ENCODE data around the gene CKAP5.
A peak's percentile ranks its signal among the peaks of the same experiment; 100 is the strongest.
"Not testable (repeated sequence)": the region's sequence is repeated elsewhere in the genome, so short reads cannot be mapped to it uniquely, and the experiment has no call there.

Gene CKAP5

DNA sequence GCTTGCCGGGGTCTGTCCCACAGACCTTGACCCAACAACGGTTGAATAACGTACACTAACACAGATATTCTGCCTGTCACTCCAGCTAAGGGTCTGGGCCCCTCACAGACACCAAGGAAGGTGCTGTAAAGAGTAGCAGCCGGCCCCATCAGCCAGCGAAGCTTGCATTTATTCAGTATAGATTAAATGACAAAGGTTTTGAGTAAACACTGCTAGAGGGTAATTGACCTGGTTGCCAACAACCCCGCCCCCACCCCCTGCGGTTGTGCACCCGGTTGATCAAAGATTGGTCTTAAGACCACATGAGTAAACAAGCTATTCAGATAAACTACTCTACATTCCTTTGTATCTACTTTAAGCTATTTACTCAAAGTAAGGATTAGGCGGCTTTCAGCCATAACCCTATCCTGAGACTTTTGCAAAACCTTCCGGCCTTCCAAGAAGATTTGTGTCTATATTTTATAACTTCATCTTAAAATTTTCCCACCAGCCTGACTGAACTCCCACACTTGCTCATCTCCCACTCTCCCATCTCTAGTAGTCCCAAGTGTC, 4.8 kb upstream of the CKAP5 start:
- no peak for DNase-seq

GRCh38 chr11:46849631-46850030, 3.6 kb upstream of the CKAP5 start:
- no peak for DNase-seq

GRCh38 chr11:46846510-46846830, 390 bp upstream of the CKAP5 start:
- no peak for DNase-seq

GRCh38 chr11:46845440-46845739, 690 bp downstream of the CKAP5 start:
- DNase-seq: no peak

DNA sequence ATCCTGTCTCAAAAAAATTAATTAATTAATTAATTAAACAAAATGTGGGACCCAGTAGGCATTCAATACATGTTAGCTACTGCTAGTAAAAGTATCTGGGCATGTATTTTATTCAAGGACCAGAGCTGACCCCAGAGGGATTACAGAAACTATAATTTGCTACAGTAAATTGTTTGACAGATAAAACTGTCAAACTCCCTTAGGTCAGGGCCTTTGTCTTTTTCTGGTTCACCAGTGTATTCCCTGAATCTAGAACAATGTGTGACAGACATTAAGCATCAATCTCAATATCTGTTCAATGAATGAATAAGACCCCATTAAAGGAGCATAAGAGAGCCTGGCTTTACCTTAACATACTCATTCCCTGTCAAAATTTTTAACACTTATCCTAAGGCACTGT, 6.0 kb downstream of the CKAP5 start:
- DNase-seq: no peak

DNA sequence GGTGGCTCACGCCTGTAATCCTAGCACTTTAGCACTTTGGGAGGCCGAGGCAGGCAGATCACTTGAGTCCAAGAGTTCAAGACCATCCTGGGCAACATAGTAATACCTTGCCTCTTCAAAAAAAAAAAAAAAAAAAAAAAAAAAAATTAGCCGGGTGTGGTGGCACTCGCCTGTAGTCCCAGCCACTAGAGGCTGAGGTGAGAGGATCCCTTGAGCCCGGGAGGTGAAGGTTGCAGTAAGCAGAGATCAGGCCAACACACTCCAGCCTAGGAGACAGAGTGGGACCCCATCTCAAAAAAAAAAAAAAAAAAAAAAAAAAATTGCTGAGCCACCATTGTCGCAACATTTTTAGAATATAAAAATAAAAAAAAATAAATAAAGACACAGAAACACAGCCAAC, 7.6 kb downstream of the CKAP5 start:
- DNase-seq: no peak

- no peak for DNase-seq
Observed at GRCh38 chr11:46837860-46838259, 8.2 kb downstream of the CKAP5 start.

DNA sequence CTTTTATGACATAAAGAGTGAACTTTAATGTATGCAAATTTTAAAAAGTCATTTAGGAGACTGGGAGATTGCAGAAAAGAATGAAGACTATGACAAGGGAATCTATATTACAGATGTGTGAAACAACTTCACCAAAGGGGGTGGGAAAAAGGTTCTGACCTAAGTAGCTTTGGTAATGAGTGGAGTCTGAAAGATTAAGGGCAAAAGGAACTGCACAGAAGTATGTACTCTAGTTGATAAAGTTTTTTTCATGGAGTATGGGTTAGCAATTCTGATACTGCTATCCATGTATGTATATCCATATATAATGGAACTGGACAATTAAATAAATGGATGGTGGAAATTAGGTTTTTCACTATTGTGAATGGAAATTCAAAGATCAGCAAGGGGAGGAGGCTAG, 9.2 kb downstream of the CKAP5 start:
- DNase-seq: no peak

- DNase-seq: no peak
Observed at GRCh38 chr11:46836431-46836830, 9.6 kb downstream of the CKAP5 start.

DNA sequence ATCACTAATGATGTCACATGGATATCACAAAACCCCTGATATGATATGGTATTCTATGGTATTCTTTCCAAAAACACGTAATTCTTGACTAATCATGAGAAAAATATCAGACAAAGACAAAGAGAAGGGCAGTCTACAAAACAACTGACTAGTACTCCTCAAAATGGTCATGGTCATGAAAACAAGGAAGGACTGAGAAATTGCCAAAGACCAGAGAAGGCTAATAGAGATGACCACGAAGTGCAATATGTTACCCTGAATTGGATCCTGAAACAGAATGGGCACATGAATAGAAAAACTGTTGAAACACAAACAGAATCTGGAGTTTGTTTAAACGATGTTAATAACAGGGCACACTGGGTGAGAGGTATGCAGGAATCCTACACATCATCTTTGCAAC, 10.2 kb downstream of the CKAP5 start:
- DNase-seq: no peak

DNA sequence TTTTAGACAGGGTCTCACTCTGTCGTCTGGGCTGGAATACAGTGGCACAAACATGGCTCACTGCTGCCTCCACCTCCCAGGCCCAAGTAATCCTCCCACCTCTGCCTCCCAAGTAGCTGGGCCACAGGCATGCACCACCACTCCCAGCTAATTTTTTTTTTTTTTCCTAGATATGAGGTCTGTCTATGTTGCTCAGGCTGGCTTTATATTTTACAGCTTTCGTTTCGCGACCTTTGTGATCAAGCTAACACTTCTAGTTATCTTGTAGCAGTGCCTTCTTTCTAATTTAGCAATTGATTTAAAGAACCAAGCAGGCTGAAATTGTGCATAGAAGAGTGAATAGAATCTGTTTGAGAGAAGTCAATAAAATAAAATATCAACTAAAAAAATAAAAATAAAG, 11.3 kb downstream of the CKAP5 start:
- DNase-seq: no peak

GRCh38 chr11:46832511-46833214, 13.4 kb downstream of the CKAP5 start:
- no peak for DNase-seq

DNA sequence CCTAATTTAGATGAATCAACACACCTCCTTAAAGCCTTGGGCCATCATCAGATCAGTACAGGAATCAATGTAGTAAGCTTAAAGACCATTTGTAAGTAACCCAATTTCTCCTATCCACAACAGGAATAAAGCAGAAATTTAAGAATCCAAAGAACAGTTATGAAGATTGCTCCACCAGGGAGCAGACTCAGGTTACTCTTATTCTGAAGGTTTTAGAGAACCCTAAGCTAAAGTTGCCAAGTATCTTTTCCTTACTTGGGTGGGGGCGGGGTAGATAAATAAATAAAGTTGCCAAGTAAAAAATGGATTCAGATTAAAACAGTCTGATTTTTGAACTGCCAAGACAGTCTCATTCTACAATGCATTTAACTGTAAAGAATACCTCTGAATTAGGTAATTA, 18.1 kb downstream of the CKAP5 start:
- no peak for DNase-seq

- DNase-seq: peak; percentile 75
Observed at GRCh38 chr11:46826310-46827044, 19.6 kb downstream of the CKAP5 start.

- DNase-seq: no peak
Observed at GRCh38 chr11:46808799-46809431, 37.2 kb downstream of the CKAP5 start.

DNA sequence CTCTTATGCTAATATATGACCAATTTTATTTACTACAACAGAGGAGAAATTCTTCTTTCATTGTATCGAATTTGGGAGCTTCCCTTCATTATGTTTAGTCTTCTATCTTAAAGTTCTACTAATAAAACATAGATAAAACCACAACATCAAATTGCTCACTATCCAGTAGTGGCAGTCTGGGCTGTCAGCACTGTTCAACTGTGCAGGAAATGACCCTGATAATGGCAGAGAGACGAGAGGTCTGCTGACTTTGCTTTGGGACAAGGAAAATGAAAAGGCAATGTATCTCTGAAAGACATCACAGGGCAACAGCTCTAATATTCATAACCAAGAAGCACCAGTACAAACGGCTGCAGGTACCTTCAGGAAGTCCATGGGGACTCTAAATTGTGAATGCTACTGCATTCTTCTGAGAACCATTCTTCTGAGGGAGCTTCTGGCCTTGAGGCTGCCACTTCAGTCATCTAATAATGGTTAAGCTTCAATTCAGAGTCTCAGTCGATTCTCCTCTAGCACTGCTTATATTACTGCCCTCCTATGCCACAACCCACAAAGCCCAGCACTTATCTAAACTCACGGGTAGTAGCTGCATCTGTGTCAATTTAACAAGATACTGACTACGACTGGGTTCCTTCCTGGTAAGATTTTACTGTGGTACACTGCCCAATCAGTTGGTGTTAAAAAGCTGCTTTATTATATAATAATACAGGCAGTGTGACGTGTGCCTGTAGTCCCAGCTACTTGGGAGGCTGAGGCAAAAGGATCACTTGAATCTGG, 44.2 kb downstream of the CKAP5 start:
- DNase-seq: no peak

GRCh38 chr11:46800177-46800576, 45.9 kb downstream of the CKAP5 start:
- DNase-seq: no peak

- not testable (repeated sequence) for DNase-seq
Observed at GRCh38 chr11:46799725-46800124, 46.4 kb downstream of the CKAP5 start.

DNA sequence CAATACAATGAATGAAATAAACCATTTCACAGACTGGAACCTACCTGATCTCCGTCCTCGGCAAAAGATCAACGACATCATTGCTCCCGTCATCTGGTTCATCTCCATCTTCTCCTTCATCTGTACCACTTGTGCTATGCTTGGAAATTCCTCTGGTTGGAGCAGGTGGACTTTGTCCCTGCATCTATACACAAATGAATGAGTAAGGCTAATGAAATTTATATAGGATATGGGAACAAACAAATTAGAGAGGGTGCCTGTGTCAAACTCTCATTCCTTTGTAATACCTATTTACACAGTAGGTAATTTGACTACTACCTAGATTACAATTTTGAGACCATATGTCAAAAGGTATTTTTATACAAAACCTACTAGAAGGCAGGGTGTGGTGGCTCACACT, 67.7 kb downstream of the CKAP5 start:
- DNase-seq: no peak

- DNase-seq: no peak
Observed at GRCh38 chr11:46776878-46777277, 69.2 kb downstream of the CKAP5 start.

- no peak for DNase-seq
Observed at GRCh38 chr11:46769636-46770221, 76.4 kb downstream of the CKAP5 start.

- no peak for DNase-seq
Observed at GRCh38 chr11:46766656-46767055, 79.4 kb downstream of the CKAP5 start.

DNA sequence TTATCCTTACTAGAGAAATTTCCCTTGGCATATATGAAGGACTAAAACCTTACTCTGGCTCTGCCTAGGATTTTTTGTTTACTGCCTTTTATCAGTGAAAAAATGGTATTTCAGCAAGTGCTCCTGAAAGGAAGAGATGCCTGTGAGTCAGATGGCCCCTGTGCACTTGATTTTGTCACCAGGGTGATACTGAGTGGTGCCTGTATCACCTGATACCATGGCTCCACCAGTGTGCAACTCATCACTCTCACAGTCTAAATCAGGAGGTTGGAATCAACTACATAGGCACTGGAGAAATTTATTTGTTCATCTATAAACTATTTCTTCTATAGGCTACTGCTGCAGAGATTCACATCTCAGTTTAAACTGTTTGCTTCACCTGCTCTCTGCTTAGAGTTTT, 83.8 kb downstream of the CKAP5 start:
- no peak for DNase-seq
